GM12892 (cell line): ENCODE results near the gene RPL21.

Source experiments
- DNase-seq: peaks from one replicate; pipeline ENCODE4 v3.0.0; 2011; ENCODE audit not compliant: insufficient read length
- FAIRE-seq: peaks from 2 replicates; lab custom pipeline; 2011; peaks lifted over from hg19 to GRCh38; lab: Jason Lieb, UNC
- POLR2A ChIP-seq: IDR thresholded peaks from 2 replicates; pipeline ENCODE4 v1.6.1; 2011; ENCODE audit warnings: low read depth, low read length, control low read depth
- POLR2AphosphoS5 ChIP-seq: IDR thresholded peaks from 2 replicates; pipeline ENCODE4 v1.6.1; 2011; ENCODE audit warnings: low read depth, low read length, control low read depth
- TAF1 ChIP-seq: IDR thresholded peaks from 2 replicates; pipeline ENCODE4 v1.6.1; 2011; ENCODE audit warnings: low read depth, mild to moderate bottlenecking, control low read depth, low read length, borderline replicate concordance

RPL21 gene

GRCh38 chr13:27259831-27260230, 8.5 kb downstream of the RPL21 start:
- TF ChIP-seq TAF1 (no peak), POLR2A (peak; percentile 58; the same call in 1 of the 2 replicates), POLR2AphosphoS5 (peak; percentile 58; the same call in 1 of the 2 replicates)
- DNase-seq (no peak), FAIRE-seq (no peak)

GRCh38 chr13:27261396-27261795, 10.0 kb downstream of the RPL21 start:
- FAIRE-seq (no peak), DNase-seq (no peak)
- TF ChIP-seq POLR2A = no peak
- TF ChIP-seq POLR2AphosphoS5 = no peak
- no peak for TF ChIP-seq TAF1

- FAIRE-seq (no peak), DNase-seq (no peak)
- TF ChIP-seq TAF1 = no peak
- no peak for TF ChIP-seq POLR2A
- no peak for TF ChIP-seq POLR2AphosphoS5
Measured at GRCh38 chr13:27263438-27263837, 12.1 kb downstream of the RPL21 start.

DNA sequence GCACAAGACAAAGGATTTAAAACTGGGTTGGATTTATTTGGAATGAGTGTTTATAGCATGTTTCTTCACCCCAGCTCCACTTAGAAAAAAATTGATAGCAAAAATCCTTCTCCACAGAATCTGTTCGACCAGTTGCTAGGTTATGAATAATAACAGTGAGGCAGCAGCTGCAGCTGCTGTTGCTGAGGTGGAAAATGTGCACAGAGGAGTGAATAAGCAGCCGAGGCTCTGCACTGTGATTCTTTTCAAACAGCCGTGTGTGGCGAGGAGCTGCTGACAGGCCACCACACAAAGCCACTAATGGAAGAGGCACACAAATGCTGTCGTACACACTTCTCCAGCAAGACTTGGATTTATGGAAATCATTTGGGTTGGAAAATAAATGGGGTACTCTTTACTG, 12.8 kb downstream of the RPL21 start:
- no peak for TF ChIP-seq POLR2AphosphoS5
- TF ChIP-seq POLR2A = no peak
- no peak for TF ChIP-seq TAF1
- no peak for FAIRE-seq
- DNase-seq = no peak

- DNase-seq = no peak
- TF ChIP-seq POLR2AphosphoS5 (no peak), TAF1 (no peak), POLR2A (no peak)
- no peak for FAIRE-seq
Measured at GRCh38 chr13:27264648-27265047, 13.3 kb downstream of the RPL21 start.

DNA sequence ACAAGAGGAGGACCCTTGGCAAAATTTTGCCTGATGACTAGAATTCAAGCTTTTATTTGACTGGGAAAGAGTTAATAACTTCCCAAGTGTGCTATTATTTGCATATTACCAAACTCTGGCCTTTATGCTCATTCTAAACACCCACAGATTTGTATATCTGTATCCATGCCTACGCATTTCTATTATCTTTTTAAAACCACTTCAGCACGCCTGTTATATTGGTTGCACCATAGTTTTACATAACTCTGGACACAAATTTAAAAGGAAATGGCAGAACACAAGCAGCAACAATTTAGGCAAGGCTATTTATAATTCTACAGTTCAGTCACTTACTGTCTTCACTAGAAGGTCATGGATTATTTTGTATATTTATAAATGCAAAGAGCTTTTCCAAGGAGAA, 15.6 kb downstream of the RPL21 start:
- DNase-seq (no peak), FAIRE-seq (no peak)
- TF ChIP-seq POLR2A (no peak), TAF1 (no peak), POLR2AphosphoS5 (no peak)

DNA sequence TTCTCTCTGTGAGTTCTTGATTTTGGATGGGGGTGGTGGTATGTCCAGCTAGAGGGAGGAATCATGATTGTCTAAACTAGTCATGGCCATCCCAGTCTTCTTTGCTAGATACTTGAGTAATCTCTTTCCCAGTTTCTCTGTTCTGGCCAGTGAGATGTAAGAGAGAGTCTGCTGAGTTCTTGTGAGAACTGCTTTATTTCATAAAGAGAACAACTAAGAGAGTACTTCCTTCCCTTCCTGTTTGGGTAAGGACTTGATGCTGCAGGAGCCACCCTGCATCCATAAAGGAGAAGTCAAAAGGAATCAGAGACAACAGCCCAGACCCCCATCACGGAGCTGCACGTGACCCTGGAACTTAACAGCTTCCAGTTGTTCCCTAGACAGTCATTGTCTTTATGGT, 16.2 kb downstream of the RPL21 start:
- DNase-seq = no peak
- TF ChIP-seq POLR2AphosphoS5 (no peak), TAF1 (no peak), POLR2A (no peak)
- FAIRE-seq = no peak

GRCh38 chr13:27269114-27269665, 17.8 kb downstream of the RPL21 start:
- FAIRE-seq = no peak
- no peak for DNase-seq
- TF ChIP-seq POLR2AphosphoS5 (no peak), TAF1 (no peak), POLR2A (no peak)

DNA sequence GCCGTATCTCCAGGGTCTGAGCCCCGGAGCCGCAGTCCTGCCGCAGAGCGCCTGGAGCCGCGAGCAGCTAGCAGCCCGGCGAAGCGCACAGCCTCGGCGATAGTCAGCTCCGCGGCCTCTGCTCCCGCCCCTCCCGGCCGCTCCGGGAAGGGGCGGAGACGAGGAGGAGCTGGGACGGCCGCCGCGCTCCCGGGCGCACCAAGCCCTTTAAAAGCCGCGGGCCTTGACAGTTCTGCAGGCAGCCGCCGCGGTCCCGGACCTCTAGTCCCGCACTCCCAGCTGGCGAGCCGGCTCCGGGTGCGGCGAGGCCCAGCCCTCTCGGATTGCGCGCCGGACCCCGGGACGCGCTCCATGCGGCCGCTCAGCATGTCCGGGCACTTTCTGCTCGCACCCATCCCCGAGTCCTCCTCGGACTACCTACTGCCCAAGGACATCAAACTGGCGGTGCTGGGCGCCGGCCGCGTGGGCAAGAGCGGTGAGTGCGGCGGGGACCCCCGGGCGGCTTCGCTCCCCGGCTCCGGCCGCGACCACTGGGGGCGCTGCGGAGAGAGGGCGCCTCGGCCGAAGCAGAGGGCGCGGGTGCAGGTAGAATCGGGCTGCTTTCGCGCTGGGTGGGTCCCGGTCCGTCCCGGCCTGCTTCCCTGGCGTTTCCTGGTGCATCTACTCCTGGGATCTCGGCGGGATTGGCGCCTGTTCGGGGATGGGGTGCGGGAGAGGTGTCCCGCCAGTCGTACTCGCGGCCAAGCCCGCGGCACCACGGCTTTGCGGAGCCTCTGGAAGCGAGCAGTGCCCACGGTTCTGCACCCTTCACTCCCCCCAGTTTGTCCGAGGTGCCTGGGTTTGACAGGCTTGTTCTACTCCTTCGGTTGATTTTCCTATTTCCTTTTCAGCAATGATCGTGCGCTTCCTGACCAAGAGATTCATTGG, 19.5 kb downstream of the RPL21 start, which contains the start of gene RASL11A:
TSS of gene RASL11A (plus strand) at position 237 of the 927 bp plus-strand sequence. CDS start at position 352, 115 bp downstream.
- DNase-seq (peak; percentile 86), FAIRE-seq (peak; percentile 75)
- TF ChIP-seq POLR2A (no peak), POLR2AphosphoS5 (no peak), TAF1 (no peak)

- TF ChIP-seq POLR2A = no peak
- no peak for TF ChIP-seq POLR2AphosphoS5
- TF ChIP-seq TAF1 = no peak
- no peak for FAIRE-seq
Measured at GRCh38 chr13:27271570-27272096, 20.3 kb downstream of the RPL21 start.

GRCh38 chr13:27273658-27274425, 22.5 kb downstream of the RPL21 start:
- TF ChIP-seq TAF1 (no peak), POLR2AphosphoS5 (no peak), POLR2A (no peak)
- DNase-seq (no peak), FAIRE-seq (no peak)

More at GRCh38 chr13:27271570-27272096, 20.3 kb downstream of the RPL21 start:
- DNase-seq = no peak
